NCI-H524 (cell line): ENCODE measurements around the gene LMCD1.
"Not testable (repeated sequence)": the region's sequence is repeated elsewhere in the genome, so short reads cannot be mapped to it uniquely, and the experiment has no call there.

ENCODE experiments used
- DNase-seq, 2 experiments: peaks; one replicate each; lab custom pipeline; 2025; lab: John Stamatoyannopoulos, UW

Gene LMCD1

DNA sequence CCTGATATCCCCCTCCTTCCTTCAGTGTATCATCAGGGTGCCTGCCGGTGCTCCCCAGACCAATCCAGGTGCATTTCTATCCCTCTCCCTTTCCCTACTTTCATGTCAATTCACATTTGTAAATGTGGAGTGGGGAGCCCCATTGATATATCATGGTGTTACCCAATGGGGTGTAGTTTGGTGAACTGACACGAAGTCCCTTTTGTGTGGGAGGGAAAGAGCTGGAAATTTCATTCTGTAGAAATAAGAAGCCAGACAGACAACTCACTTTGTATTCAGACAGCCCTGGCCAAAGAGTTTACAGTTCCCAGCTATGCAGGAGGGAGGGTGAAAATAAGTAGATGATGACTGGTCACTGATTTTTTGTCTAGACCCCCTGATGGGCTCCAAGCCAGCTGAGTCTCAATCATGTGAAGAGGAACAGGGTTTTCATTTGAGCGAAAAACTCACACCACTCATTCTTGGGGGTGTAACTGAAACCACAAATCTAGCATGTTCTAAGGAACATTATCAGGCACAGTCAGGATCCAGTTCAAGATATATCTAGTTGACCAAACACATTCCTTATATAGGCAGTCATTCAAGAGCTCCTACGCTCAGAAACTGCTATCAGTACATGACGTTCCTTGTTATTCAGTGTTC is 58.9 kb downstream of the LMCD1 start:
- DNase-seq, result no peak

DNA sequence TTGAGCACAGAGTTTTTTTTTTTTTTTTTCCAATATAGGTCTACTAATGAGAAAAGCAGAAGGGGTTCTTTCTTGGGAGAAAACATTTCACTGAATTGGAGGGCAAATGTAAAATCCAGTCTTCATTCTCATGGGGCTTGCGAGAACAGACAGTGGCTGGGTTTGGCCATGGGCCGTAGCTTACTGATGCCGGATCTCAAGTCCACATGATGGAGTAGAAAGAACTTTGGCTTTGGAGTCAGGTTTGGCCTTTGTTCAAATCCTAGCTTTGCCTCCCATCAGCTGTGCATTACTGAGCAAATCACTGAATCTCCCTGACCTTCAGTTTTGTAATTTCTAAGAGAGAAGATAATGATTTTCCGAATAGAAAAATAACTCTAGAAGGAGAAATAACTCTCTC is 59.7 kb downstream of the LMCD1 start:
- no peak for DNase-seq

DNA sequence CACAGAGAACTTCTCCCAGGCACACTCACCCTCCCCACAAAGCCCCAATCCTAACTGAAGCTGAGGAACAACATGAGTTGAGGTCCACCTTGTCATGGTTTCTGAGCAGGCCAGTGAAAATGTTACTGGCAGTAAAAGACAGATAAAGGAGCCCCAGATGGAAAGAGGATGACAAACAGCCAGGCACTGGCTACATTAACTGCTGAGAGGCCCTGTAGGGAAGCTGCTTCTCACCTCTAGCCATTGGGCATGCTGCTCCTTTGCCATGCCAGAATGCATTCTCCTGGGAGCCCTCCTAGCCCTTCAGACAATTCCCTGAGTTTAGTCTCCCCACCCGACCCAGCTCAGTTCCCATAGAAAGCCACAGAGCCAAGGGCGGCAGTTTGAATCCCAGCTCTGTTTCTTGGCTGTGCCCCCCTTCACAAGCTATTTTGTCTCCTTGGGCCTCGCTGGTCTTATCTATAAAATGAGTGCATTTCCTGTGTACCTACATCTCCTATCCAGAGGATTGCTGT is 60.5 kb downstream of the LMCD1 start:
- DNase-seq, result no peak

DNA sequence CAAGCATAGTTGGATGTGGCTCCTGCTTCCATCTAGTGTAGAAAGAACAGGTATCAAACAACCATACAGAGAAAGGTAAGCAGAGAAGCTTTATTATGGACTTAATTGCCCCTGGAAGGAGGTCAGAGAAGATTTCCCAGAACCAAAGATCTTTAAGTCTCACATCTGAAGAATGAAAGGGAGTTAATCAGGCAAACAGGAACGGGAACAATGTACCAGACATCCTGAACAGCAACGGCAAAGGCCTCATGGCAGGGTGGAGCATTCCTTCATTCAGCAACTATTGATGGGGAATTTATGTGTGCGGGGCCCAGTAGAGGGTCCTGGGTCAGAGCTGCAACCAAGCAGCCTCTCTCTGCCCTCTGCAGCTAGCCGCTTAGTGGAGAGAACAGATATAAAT is 61.5 kb downstream of the LMCD1 start:
- no peak for DNase-seq

DNA sequence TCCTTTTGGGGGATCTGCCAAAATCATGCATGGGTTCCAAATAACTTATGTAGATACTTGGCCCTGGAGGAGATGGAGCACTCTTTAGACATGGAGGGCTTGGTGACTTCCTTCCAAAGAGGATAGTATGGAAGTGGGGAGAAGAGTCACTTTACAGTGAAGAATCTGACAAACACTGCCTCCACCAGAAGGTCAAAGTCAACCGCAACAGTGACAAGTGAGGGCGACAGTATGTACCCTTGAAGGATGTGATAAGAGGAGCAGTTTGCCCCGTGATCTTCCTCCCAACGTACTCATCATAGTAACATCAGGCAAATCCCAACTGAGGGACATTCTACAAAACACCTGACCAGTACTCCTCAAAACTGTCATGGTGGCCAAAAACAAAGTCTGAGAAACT is 62.0 kb downstream of the LMCD1 start:
- no peak for DNase-seq

DNA sequence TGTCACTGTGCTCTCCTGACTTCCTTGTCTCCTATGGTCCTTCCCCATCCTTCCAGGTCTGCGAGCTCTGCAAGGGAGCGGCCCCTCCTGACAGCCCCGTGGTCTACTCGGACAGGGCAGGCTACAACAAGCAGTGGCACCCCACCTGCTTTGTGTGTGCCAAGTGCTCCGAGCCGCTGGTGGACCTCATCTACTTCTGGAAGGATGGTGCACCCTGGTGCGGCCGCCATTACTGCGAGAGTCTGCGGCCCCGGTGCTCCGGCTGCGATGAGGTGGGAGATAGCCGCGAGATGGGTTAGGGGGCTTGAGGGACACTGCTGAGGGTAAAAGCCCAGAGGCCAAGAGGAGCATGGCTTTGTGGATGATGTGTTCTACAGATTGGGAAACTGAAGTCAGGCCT is 63.8 kb downstream of the LMCD1 start:
- no peak for DNase-seq

DNA sequence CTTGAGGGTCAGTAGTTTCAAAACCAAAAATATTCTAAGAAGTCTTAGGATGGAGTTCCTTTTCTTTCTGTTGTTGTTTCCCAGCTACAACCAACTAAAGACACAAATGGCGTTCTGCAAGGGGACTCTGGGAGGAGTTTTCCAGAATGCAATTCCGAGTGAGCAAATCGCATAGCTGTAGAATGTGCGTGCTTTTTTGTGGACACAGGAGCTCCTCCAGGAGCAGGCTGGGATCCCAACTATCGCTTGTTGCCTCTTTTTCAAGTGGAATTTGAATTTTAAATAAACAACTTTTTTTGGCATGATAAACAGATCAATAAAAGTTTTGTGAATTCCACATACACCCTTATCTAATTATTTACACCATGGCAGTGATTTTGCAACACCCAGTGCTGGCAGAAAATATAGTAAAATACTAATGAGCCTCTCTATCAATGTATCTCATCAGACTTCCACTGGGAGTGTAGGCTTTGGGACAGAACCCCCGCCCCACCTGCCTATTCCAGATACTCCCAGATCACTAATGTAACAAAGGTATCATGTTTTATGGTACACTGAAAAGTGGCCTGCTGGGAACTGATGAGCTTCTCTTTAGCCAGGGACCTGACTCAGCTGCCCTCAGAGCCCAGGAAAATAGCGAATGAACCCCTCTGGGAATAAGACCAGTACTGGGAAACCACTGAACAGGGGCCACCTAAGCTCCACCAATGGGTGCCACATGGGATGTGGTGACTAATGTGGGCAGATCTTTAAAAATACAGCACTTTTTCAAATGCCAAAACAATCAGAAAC is 66.4 kb downstream of the LMCD1 start:
- DNase-seq, result no peak

DNA sequence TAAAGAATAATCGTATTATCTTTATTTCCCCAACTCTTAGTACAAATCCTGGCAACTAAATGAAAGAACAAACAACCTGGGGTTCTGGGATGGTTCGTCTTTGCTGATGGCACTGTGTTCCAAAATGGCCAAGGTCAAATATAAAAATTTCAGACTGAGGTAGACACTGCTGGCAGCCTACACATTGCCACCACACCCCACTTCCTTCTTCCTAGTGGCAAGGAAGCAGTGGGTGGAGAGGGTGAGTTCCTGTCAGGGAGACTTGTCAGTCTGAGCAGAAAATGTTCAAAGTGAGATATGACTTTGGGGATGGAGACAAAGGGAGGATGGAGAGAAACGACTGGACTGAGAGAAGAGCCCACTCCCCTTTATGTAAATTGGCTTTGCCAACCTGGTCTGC is 69.6 kb downstream of the LMCD1 start:
- DNase-seq, result no peak

DNA sequence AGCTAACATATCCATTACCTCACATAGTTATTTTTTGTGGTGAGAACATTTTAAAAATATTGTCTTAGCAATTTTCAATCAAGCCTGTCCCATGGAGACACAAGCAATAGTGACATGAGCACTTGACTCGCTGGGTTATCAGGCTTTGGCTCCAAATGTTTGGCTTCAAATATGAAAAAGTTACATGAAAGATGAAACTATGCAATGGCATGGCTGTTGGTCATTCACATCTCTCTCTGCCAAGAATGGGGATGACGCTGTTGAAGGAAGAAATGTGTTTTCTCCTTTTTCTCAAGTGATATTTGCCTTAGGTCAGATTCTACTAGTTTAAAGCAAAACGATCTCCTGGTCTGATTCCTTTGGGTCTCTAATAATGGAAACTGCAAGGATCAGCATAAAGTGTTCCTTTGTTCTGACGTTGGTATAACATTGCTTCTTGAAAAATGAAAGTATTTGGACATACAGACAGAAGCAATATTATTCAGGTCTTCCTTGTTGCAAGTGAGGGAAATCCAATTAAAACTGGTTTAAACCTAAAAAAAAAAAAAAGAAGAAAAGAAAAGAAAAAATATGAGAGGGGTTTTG is 71.8 kb downstream of the LMCD1 start:
- DNase-seq, result no peak

DNA sequence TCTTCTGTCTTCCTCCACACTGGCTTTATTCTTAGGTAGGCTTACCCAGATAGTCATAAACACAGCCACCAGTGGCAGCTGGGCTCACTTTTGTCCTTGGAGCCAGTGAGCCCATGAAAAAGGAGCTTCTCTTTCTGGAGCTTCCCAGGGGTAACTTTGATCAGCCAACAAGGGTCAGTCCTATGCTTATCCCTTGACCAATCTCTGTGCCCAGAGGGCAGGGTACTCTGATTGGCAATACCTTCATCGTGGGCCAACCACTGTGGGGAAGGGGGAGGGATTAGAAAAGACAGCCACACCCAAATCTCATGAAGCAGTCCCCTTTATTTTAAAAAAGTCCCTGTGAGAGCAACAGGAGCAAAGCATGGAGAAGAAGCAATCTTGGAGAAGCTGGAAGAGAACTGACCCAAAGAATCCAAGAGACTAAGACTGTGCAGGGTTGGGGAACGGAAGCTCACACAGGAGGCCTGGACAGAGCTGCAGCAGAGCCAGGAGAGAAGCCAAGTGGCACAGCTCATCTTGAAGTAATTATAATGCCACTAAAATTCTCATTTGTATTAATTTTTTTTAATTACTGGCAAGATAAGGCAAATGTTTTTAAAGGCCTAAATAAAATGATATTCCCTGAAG is 72.5 kb downstream of the LMCD1 start:
- no peak for DNase-seq

DNA sequence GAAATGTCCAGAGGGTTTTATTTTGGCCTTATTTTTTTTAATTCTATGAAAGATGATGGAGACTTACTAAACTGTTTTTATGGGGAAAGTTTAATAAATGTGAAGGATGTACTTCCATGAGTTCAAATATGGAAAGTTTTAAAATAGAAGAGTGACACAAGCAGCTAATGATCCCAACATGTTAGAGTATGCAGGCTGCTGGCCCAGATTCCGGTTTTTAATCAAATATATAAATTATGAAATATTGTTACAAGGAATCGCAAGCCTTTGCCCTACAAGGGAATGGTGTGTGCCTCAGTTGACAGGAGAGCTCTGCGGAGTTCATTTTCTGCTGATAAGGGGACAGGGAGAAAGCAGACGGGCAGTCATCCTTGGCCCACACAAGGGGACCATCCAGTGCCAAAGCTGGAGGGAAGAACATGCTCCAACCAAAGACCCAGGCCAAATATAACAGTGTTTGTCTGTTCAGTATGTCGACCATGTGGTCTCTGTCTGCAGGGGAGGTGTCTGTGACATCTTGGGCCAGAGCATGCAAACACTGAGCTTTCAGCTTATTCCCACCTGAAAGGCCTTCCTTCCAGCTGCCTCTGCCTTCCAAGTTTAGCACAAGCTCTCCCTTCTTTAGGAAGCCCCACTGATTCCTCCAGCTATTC is 73.2 kb downstream of the LMCD1 start:
- DNase-seq, result no peak

DNA sequence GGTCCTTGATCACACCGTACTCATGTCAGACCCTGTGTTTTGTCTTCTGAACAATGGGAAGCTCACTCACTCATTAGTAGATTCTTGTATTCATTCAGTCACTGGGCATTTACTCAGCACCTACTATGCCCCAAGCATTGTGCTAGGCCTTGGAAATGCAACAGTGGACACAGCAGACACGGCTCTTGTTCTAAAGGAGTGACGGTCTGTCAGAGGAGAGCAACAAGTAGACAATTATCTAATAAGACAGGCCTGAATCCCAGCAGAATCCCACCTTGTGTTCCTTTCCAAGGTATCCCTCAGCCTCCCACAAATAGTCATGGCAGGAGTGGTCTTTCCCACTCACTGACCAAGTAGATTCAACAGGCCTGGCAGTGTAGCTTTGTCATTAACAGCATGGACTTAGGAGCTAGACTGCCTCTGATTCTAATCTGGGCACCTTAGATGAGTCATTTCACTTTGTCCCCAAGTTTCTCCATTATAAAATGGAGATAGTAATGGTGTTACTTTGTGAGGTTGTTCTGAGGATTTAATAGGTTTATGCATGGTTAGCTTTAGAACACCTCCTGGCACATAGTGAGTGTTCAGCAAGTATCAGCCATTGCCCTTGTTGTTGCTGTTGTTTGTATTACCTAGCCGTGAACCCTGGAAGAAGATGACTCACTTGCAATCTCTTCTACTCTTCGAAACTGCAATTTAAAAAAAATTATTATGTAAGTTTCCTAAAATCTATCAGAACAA is 73.9 kb downstream of the LMCD1 start:
- no peak for DNase-seq

DNA sequence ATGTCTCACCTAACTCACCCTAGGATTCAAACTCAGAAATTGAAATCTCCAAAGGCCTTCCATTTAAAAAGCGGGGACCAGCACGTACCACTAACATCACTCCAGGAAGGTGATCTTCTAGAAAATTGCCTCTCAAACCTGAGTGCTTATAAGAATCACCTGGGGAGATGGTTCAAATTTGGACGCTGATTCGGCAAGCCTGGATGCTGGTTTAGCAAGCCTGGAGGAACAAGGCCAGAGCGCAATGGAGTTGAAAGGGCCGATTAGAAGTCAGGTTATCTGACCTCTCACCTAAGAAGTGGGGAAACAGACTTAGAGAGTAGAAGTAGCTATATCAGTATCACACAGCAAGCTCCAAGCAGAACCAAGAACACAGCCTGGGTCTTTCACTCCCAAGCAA is 74.8 kb downstream of the LMCD1 start:
- DNase-seq, result no peak

DNA sequence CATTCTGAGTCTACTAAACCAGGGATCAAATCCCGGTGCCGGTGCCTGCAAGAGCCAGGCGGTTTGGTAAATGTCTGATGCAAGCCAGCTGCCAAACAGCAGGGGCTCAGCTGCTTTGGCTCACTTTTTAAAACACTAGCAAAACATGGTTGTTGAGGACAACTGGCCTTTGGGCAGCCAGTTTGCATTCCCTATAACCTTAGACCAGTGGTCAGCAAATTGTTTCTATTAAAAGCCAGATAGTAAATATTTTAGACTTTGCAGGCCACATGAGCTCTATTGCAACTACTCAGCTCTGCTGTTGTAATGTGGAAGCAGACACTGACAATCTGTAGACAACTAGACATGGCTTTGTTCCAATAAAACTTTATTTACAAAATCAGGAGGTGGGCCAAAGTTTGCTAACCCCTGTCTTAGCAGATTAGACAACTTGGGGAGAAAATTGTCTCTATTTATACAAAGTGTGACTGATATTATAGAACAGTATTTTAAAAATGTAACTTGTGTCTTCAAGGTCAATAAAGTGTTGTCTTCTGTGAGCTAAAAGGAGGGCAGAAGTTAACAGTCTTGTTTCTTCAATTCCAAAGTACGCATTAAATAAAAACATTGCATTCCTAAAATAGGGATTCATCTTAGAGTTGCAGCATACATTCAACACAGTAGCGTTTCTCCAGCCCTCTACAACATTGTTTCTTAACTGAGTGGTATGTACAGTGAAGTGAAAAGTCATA is 75.4 kb downstream of the LMCD1 start:
- DNase-seq, result no peak

DNA sequence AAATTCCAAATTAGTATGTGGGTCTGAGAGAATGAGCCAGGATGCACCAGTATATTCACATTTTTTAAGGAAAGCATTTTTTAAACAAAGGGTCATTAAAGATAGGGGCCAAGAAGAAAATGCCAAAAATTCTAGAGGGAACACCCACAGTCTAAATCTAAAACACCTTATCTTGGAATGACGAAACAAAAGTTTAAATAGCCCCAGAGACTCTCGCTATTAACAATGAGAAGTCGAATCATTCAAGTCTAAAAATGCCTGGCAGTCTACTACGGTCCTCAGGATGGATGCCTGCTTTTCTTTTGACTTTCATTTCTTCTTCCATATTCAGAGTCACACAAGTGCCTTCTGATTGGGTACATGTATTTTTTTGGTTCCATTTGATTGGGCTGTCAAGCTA is 76.7 kb downstream of the LMCD1 start:
- DNase-seq, result no peak

DNA sequence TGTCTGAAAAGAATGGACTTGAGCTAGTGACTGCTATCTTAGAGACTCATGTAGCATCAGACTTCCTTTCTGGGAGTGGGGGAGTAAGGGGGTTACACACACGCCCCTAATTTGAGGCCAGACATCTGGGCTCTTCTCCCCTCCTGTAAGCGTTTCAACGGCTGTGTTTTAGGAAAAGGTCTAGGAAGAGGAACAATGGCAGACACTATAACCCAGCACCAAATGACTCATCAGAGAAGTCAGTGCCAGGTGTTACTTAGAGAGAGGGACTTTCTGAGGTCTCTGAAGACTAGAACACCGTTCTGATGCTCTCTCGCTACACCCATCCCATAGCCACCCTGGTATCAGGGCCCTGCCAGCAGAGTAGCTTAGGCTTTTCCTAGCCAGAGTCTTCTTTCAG is 77.5 kb downstream of the LMCD1 start:
- DNase-seq, result no peak

DNA sequence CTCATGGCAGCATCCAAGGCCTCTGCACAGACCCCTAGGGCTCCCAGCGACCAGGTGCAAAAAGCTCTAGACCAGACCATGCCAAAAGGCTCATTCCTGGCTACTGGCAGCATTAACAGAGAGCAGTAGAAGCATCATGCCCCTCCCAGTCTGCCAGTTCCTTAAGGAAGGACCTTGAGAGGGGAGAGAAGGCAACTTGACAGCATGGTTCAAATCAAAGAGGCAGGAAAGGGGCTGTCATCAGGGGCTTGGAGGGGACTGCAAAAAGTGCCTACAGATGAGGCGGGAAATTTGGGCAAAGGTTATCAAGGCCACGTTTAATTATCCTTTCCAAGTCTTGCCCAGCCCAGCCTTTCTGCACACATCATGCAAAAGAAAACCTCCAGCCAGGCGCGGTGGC is 78.3 kb downstream of the LMCD1 start:
- DNase-seq, result no peak

DNA sequence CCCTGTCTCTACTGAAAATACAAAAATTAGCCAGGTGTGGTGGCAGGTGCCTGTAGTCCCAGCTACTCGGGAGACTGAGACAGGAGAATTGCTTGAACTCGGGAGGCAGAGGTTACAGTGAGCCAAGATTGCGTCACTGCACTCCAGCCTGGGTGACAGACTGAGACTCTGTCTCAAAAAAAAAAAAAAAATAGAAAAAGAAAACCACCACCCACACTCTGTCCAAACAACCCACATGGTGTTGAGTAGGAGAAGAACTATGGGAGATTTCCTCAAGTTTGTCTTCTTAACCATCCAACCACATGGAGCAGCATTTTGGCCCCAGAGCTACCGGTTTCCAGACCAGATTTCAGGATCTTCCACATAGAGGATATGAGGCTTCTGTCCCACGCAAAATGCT is 78.8 kb downstream of the LMCD1 start:
- not testable (repeated sequence) for DNase-seq

DNA sequence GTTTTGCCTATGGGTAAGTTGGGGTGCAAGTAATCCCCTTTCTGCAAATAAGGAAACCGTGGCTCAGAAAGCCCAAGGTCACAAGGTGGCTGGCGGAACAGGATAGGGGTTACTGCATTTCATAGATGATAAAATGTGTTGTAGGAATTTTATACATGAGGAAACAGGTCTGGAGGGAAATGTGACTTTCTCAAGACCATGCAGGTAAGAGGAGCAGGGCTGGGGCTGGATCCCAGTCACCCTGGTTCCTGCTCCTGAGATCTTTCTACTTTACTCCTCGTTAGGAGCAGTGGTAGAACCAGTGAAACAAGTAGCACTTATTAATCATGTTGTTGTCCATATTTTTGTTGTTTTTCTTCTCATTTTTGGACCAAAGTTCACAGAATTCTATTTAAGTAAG is 79.8 kb downstream of the LMCD1 start:
- no peak for DNase-seq

DNA sequence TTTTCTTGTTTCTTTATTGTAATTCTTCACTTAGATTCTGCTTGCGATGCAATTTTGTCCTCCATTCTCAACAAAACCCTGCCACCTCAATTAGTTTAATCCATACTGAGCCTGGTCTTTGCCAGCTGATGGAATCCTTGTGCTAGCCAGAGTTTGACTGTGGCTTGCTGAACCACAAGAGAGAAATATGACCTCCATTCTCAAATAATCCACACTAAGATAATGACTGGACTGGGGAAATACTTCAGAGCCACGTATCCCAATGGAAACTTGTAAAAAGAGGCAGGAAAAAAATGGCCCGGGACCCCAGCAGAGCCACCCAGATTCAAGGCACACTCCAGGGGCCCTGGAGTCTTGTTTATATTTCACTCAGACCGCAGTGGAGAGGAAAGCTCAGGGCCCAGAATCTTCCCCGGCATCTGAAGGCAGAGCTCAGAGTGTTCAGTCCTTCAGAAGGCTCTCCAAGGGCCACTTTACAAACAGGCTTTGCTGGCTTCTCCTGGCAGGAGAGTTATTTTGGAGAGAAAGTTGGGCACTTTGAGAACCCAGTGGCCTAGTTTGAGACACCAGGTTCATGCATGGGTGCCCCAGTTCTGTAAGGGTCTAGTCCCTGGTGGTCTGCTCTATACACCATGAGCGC is 80.3 kb downstream of the LMCD1 start:
- DNase-seq, result no peak
